Stimulated activated CD4-positive, alpha-beta T cell treated with anti-CD3 and anti-CD28 coated beads, TNF-alpha, amount 100 ng/mL, for 24 hours (primary cell): ENCODE measurements around the gene SLC2A11.

Experiments
- DNase-seq, 3 experiments: peaks; one replicate each; pipeline ENCODE4 v3.0.0-alpha.2; 2020; ENCODE audit warnings: low read depth in 3 of 3

Gene SLC2A11, protein sequence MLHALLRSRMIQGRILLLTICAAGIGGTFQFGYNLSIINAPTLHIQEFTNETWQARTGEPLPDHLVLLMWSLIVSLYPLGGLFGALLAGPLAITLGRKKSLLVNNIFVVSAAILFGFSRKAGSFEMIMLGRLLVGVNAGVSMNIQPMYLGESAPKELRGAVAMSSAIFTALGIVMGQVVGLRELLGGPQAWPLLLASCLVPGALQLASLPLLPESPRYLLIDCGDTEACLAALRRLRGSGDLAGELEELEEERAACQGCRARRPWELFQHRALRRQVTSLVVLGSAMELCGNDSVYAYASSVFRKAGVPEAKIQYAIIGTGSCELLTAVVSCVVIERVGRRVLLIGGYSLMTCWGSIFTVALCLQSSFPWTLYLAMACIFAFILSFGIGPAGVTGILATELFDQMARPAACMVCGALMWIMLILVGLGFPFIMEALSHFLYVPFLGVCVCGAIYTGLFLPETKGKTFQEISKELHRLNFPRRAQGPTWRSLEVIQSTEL

DNA sequence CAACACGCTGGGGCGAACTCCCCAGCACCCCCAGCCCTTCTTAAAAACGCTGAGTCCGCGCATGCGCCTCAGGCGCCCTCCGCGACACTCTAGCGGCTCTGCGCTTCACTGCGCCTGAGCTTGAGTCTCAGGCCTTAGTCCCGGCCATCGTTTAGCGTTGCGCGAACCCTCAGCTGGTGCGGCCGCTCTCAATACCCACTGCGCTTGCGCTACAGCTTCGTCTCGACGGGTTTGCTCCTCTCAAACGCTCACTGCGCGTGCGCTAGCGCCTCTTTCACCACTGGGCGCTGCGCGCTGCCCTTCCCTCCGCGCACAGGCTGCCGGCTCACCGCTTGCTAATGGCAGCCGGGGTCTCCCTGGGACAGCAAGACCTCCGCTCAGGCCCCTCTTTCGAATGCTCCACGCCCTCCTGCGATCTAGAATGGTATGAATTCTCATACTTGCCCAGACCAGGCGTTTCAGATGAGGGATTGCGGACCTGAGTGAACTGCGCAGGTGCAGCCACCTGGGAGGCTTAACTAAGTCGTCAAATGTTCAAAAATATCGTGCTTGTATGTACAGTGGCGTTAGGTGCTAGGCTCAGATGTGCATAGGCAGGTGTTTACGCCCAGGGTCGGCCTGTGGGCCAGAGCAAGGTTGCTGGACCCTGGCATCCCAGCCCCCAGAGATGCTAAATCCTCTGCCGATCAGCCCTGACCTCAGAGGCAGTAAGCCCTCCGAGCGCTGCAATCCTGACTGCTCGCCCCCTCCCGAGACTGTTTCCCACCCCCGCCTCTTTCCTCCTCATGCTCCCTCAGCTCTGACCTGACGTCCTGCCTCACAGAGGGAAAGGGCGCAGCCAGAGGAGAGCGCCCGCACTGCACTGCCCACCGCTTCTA lies at the start of gene SLC2A11:
SLC2A11 (plus strand) TSS at position 270 of the 878 bp plus-strand sequence; CDS start at position 395, 125 bp downstream.
- peak; percentile 83 to 95 (median 89) for DNase-seq

DNA sequence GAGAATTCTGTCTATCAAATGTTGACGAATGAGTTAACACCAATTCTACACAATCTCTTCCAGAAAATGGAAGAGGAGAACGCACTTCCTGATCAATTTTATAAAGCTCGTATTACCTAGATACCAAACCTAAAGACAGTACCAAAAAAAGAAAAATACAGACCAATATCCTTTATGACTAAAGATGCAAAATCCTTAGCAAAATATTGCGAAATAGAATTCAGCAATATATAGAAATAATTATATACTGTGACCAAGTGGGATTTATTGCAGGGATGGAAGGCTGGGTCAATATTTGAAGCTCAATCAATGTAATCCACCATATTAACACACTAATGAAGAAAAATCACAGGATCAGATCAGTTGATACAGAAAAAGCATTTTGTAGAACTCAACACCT lies 45.3 kb upstream of the SLC2A11 start:
- no peak for DNase-seq

DNA sequence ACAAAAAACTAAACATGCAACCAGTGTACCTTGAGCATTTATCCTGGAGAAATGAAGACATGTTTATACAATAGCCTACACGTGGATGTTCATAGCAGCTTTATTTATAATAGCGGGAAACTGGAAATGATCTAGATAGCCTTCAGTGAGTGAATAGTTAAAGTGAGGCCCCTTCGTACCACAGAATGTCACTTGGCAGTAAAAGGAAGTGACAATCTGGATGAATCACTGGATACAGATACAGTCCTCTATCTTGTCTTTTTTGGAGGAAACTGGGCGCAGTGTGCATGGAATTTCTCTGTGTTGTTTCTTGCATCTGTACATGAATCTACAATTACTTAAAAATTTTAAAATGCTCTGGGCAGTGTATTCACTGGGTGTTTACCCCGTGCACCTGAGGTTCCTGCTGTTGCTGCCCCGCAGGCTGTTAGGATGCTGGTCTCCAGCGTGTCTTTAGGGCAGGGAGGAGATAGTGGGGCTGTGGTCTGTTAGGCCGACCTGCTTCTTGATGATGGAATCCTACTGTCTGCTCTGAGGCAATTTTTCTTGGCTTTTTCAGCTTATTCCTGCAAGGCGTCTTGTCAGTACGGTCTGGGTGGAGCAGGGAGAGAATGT lies 42.0 kb upstream of the SLC2A11 start:
- DNase-seq = no peak

DNA sequence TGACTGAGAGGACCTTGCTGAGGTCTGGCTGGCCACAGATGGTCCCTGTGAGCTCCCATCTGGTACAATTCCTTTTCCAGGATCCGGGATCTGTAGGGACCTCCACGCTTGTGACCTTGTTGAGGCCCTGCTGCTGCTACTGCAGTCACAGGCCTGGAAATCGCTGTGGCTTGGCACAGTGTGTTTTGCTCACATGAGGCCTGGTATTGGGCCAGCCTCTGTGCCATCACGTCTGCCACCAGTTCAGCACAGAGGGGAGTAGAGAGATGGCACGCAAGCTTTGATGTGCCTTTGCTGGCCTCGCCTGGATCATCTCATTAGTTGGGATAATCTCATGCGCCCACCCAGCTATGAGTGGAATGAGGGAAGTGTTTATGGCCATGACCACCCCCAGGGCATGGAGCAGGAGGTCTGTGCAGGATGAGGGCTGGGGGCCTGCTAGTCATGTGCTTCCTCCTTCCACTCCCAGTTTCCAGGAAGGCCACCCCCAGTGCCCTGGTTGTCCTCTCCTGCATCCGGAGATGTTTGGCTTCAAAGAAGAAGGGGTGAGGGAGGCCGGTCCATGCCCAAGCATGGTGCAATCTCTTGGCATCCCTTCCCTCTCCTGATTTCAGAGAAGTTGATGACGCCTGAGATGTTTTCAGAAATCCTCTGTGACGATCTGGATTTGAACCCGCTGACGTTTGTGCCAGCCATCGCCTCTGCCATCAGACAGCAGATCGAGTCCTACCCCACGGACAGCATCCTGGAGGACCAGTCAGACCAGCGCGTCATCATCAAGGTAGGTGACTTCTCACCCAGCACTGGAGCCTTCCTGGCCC lies 41.3 kb upstream of the SLC2A11 start:
- no peak for DNase-seq

DNA sequence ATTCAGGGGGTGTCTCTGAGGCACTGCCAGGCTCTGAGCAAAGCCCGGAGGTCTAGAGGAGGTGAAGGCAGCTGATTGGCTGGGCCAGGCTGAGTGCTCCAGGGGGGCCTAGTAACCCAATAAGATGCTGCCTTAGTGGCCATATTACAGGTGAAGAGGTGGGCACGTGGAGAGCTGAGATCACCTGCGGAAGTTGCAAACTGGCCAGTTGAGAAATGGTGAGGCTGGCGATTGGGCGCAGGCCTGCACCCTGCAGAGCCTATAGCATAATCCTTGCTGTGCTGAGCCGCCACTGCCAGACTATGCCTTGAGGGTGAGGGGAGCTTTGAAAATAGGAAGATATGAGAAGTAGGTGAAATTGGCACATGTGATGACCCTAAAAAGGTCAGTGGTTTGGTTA lies 40.5 kb upstream of the SLC2A11 start:
- no peak for DNase-seq

DNA sequence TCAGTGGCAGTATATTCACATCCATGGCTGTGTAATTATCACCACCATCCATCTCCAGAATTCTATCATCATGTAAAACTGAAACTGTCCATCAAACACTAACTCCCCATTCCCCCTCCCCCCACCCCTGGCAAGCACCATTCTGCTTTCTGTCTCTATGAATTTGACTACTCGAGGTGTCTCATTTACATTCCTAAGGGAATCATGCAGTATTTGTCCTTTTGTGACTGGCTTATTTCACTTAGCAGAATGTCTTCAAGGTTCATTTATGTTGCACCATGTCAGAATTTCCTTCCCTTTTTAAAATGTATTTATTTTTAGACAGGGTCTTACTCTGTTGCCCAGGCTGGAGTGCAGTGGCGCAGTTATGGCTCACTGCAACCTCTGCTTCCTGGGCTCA lies 39.1 kb upstream of the SLC2A11 start:
- DNase-seq = no peak

DNA sequence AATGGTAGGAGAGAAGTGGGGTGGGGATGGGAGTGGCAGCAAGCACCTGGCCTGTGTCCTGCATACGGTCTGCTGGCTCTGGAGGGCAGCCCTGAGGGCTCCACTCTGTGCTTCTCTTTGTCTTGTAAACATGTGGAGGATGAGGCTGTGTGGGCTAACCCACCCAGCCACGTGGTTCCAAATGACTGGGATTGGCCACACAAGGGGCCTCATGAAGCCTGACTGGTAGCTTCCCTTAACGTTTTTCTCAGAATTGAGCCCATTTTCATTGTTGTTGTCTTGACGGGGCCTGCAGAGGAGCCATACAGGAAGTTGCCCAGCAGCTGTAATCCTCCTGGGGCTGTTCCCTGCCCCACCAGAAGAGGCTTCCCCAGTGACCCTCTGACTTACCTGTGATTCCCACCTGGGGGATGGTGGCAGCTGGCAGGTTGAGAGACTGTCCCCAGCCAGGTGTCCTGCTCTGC lies 36.9 kb upstream of the SLC2A11 start:
- DNase-seq = no peak

DNA sequence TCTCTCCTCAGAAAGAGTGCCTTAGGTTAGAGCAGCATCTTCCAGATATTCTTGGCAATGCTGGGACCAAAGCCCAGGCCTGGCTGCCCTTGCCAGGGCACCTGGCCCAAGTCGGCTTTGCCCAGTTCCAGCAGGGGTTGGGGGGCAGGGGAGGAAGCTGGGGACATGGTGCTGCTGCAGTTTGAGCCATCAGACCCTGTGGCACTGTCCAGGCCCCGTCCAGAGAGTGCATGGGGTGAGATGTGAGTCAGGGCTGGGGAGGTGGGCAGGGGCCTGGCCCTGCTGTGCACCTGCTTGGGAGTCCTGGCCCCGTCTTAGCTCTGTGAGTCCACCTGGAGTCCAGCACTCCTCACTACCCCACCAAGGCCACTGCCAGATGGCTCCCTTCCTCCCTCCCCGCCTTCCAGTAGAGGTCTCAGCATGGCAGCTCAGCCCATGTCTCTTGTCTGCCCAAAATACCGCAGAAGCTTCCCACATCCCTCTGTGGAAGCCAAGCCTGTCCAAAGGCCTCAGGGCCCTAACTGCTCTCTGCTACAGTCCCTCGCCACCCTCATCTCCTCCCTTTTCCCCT lies 35.5 kb upstream of the SLC2A11 start:
- no peak for DNase-seq

DNA sequence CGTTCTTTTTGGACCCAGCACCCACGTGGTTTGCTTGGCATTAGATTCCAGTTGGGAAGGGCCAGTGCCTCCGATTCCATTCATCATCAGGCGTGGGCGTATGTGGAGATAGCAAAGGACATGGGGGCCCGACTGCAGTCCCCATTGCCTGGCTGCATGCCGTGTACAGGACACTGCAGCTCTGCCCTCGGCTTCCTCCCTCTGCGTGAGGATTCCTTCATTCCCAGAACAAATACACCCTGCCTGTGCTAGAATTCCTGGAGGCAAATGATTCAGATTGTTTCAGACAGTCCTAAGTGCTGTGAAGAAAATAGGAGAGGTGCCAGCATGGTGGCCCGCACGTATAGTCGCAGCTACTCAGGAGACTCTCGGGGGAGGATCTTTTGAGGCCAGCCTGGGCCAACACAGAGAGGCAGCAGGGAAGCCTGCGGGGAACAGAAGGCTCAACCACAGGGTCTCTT lies 34.3 kb upstream of the SLC2A11 start:
- DNase-seq = no peak

DNA sequence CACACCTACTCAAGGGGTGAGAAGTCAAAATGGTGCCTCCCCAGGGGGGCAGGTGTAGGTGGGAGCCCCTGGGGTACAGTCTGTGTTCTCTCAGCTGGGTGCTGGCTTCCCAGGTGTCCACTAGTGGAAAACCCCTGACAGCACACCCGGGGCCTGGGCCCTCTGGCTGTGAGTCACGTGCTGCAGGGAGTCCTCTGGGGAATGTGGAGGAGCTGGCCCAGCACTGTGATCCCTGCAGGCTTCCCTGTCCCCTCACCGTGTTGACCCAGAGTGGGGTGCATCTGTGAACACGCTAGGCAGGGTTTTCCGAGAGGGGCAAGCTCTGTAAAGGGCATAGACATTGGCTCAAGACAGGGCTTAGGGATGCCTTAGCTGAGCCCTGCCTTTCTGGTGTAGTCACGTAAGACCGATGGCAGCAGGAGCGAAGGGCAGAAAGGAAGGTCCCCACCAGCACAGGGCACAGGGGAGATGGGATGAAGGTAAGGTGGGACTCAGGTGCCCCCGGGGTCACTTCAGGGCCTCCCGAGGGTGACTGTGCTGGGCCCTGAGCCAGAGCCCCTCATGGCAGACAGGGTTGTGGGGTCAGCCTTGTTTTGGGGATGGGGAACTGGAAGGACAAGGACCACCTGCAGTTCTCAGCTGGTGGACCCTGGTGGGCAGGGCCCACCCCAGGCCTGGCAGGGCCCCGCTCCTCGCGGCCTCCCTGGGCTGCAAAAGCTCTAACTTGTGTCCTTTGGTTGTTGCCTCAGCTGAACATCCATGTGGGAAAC lies 33.0 kb upstream of the SLC2A11 start:
- no peak for DNase-seq

DNA sequence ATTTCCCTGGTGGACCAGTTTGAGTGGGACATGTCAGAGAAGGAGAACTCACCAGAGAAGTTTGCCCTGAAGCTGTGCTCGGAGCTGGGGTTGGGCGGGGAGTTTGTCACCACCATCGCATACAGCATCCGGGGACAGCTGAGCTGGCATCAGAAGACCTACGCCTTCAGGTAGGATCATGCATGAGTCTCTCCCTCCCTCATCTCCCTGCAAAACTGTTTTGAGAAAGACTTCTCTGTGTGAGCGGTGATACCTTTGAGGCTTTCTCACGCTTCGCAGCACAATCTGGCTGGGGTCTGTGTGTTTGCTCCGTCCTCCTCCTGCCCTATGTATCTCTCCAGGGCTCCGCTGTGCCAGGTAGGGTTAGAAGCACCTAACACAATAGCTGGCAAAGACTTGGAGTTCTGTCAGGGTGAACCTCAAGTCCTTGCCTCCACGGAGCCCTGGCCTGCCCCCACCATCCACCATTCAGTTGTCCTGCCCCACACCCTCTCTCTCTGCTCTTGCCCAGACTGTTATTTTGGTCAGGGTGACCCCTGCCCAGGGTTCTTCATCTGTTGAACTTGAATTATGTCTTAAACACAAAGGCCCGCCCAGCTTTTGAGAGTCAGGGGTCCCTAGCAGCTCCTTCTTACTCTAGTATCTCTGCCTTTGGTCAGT lies 32.3 kb upstream of the SLC2A11 start:
- DNase-seq = no peak

DNA sequence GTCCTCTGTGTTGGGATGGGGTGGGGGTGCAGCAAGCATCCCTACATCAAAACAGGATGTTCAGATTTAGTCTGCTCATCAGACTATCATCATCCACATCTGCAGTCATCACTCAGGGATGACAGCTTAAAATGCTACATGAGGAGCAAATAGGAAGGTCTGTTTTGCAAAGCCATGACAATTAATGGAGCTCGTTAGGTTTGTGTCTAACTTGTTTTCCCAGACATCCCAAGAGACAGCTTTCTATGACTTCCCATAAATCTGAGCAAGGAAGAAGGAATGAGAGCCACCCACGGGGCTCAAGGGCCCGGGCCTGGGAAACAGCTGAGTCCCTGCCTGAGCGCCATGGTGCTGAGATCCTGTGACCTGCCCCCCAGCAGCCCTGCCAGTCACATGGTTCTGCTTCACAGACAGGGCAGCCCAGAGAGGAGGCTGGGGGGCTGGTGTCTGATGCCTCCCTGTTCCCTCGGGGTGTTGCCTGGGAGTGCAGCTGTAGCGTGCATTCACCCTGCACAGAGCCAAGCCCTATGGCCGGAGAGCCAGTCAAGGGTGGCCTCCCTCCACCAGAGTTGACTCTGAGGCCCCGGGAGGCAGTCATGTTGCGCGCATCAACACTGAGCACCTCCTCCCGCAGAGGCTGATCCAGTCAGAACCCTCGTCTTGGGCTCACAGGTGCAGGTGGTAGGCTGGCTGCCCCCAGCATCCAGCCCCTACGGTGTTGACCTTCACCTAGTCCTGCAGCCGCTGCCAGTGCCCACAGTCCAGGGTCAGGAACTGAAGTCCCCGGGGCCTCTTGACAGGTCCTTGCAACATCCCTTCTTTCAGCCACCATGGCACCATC lies 30.9 kb upstream of the SLC2A11 start:
- no peak for DNase-seq

DNA sequence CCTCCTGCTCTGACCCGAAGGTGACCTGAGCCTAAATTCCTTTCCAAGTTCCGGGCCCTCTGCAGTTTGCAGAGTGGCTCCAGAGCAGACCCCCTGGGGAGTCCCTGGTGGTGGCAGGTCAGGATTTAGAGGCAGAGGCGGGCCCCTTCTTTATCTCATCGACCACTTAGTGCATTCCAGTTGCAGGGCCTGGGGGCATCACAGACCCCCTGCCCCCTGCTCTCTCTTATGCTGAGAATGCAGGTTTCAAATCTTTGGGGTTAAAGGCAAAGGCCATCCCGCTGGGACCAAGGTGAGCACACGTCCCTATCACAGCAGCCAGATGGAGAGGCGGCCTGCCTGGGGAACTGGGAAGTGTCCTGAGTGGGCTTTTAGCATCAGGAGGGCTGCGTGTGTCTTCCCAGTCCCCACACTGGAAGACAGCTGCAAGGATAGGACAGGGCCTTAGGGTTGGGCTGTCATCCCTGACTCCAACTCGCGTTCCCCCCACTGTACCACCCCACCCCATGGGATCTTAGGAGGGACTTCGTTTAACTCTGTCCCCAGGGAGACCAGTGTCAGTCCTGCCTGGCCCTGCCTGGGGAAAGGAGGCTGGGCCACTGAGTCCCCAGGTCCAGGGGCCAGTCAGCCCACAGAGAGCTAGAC lies 30.2 kb upstream of the SLC2A11 start:
- DNase-seq = no peak

DNA sequence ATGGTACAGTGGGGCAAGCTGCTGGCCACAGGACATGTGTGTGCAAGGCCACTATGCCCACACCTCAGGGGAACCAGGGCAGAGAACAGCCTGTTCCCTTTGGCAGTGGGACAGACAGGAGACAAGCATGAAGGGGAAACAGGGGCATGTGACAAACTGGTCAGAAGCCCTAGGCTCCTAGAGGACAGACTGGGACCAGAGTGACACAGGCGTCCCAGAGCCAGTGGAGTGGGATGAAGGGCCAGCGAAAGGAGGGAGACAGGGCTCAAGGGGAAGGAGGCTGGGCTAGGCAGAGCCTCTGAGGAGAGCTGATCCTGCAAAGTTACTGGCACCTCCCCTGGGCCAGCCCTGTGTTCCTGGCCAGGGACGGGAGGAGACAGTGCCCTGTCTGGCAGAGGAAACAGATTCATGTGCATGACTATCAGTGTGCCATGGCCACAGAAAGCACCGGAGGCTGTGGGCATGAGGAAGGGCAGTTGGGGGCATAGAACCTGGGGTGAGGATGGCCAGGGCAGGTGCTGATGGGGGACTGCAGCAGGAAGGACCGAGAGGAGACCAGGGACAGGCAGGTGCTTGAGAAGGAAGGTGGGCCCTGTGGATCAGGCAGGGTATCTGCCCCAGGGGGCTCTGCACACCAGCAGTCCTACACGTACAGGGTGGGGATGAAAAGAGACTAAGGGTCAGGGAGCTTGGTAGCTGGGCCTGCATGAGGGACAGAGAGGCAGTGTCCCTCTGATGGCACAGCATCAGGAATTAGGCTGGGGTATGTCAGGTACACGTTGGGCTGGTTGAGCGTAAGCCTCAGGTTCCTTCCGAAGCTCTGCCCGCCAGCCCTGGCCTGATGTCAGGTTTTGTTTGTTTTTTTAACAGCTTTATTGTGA lies 28.6 kb upstream of the SLC2A11 start:
- DNase-seq = no peak

DNA sequence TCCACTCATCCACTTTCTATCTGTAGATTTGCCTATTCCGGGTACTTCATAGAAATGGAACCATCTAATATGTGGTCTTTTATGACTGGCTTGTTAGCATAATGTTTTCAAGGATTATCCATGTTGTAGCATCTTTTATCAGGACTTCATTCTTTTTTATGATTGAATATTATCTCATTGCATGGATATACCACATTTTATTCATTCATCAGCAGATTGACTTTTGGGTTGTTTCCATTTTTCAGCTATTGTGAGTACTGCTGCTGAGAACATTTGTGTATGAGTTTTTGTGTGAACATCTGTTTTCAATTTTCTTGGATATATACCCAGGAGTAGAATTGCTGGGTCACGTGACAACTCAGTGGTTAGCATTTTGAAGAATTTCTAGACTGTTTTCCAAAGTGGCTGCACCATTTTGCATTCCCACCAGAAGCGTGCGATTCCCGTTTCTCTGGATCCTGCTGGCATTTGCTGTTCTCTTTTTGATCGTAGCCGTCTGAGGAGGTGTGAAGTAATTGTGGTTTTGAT lies 27.8 kb upstream of the SLC2A11 start:
- no peak for DNase-seq

DNA sequence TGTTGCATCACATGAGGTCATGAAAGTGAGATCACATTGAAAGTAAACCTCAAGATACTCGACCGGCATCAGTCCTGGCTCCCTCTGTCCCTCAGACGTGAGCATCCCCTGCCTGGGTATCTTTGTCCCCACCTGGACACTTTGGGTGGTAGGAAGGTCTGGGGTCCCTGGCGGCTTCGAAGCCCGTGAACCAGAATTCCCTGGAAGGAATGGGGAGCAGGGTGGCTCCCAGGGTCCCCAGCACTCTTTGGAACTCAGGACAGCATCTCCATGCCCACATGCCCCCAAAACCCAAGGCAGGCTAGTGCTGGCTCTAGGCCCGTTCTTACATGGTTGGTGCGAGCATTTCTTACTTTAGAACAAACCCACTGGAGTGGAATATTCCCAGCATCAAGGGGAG lies 26.4 kb upstream of the SLC2A11 start:
- DNase-seq = no peak

DNA sequence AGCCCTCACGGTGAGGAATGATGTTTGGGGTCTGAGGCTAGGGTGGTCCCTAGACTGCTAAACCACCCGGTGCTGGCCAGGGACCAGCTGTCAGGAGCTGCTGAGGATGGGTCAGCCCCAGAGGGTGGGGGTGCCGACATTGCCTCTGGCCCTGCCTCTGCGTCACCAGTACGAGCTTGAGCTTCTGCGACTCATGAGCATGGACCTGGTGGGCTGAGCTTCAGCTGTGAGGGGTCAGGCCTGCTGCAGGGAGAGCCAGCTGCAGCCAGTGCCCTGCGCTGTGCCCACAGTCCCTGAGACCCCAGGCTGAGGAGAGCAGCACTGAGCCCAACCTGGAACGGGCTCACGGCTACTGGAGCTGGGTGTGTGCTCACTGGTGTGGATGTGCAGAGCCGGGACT lies 25.9 kb upstream of the SLC2A11 start:
- DNase-seq = no peak
